T follicular helper cell (primary cell): ENCODE data around the gene DTNB.
"Not testable (repeated sequence)": the region's sequence is repeated elsewhere in the genome, so short reads cannot be mapped to it uniquely, and the experiment has no call there.

Experiments
- DNase-seq: peaks from one replicate; pipeline ENCODE4 v3.0.0-alpha.2; 2020; ENCODE audit warnings: low read depth

Gene DTNB

GRCh38 chr2:25544445-25544844, 128.9 kb downstream of the DTNB start:
- DNase-seq = no peak

GRCh38 chr2:25543939-25544338, 129.4 kb downstream of the DTNB start:
- no peak for DNase-seq

GRCh38 chr2:25541378-25541777, 132.0 kb downstream of the DTNB start:
- no peak for DNase-seq

- DNase-seq = no peak
These were observed 134.2 kb downstream of the DTNB start for GRCh38 chr2:25539136-25539535.

- no peak for DNase-seq
These were observed 135.9 kb downstream of the DTNB start for GRCh38 chr2:25537526-25537925.

- DNase-seq = not testable (repeated sequence)
These were observed 137.7 kb downstream of the DTNB start for GRCh38 chr2:25535411-25536289.

GRCh38 chr2:25534937-25535336, 138.4 kb downstream of the DTNB start:
- not testable (repeated sequence) for DNase-seq

- no peak for DNase-seq
These were observed 138.9 kb downstream of the DTNB start for GRCh38 chr2:25534455-25534854.

- not testable (repeated sequence) for DNase-seq
These were observed 139.6 kb downstream of the DTNB start for GRCh38 chr2:25533771-25534170.

- DNase-seq = no peak
These were observed 140.9 kb downstream of the DTNB start for GRCh38 chr2:25532521-25532920.

- no peak for DNase-seq
These were observed 144.3 kb downstream of the DTNB start for GRCh38 chr2:25529034-25529433.

GRCh38 chr2:25528173-25528572, 145.2 kb downstream of the DTNB start:
- no peak for DNase-seq

GRCh38 chr2:25524507-25524906, 148.9 kb downstream of the DTNB start:
- DNase-seq = no peak

- no peak for DNase-seq
These were observed 150.3 kb downstream of the DTNB start for GRCh38 chr2:25523060-25523459.

- peak; percentile 14 for DNase-seq
These were observed 151.6 kb downstream of the DTNB start for GRCh38 chr2:25521665-25522387.

- DNase-seq = no peak
These were observed 152.3 kb downstream of the DTNB start for GRCh38 chr2:25521126-25521525.

- no peak for DNase-seq
These were observed 155.7 kb downstream of the DTNB start for GRCh38 chr2:25517701-25518100.

GRCh38 chr2:25514043-25514637, 159.2 kb downstream of the DTNB start:
- DNase-seq = no peak

GRCh38 chr2:25512707-25513106, 160.7 kb downstream of the DTNB start:
- no peak for DNase-seq

- no peak for DNase-seq
These were observed 167.2 kb downstream of the DTNB start for GRCh38 chr2:25506226-25506625.

- no peak for DNase-seq
These were observed 167.8 kb downstream of the DTNB start for GRCh38 chr2:25505622-25506021.

GRCh38 chr2:25505182-25505581, 168.2 kb downstream of the DTNB start:
- DNase-seq = no peak

- DNase-seq = no peak
These were observed 169.1 kb downstream of the DTNB start for GRCh38 chr2:25504266-25504665.
